Kidney (tissue), 14 donors: ENCODE measurements around the gene BACE1. TPM values are rescaled to one million over a fixed set of nuclear protein-coding genes. Genes with fewer than 3 reads are reported as not detected.

Source experiments
- DNase-seq, 5 donors: peaks; one replicate each; pipeline ENCODE4 v3.0.0-alpha.2; 2013 to 2020
- FAIRE-seq: peaks from 2 replicates; lab custom pipeline; 2012; peaks lifted over from hg19 to GRCh38; lab: Jason Lieb, UNC
- H3K27ac ChIP-seq, 2 donors: one replicate each; pipeline ENCODE4 v1.7.0; 2013; ENCODE audit warnings: low read depth in 2 of 2, low read length in 2 of 2, inconsistent platforms in 1 of 2
- H3K27me3 ChIP-seq: one replicate; pipeline ENCODE4 v1.7.1; 2013; ENCODE audit warnings: low read length, inconsistent platforms; ENCODE audit not compliant: control insufficient read depth, insufficient read depth
- H3K36me3 ChIP-seq, 3 donors: one replicate each; pipeline versions ENCODE4 v1.7.0 to v1.7.1; 2013; ENCODE audit warnings: low read length in 3 of 3, control low read depth in 1 of 3, inconsistent platforms in 1 of 3; ENCODE audit not compliant: insufficient read depth in 3 of 3, control insufficient read depth in 2 of 3
- H3K4me1 ChIP-seq, 3 donors: one replicate each; pipeline versions ENCODE4 v1.7.0 to v1.7.1; 2013; ENCODE audit warnings: low read length in 3 of 3, inconsistent platforms in 1 of 3, low read depth in 1 of 3; ENCODE audit not compliant: control insufficient read depth in 2 of 3, insufficient read depth in 2 of 3
- H3K4me3 ChIP-seq, 3 donors: one replicate each; pipeline versions ENCODE4 v1.7.0 to v1.8.1; 2013; ENCODE audit warnings: low read length in 3 of 3, control low read depth in 1 of 3, inconsistent platforms in 1 of 3
- H3K9ac ChIP-seq, 3 donors: one replicate each; pipeline versions ENCODE4 v1.7.0 to v1.7.1; 2013; ENCODE audit warnings: low read length in 3 of 3, control low read depth in 1 of 3, inconsistent platforms in 1 of 3
- H3K9me3 ChIP-seq, 3 donors: one replicate each; pipeline versions ENCODE4 v1.7.0 to v1.7.1; 2013; ENCODE audit warnings: low read length in 3 of 3, control low read depth in 1 of 3, inconsistent platforms in 1 of 3; ENCODE audit not compliant: control insufficient read depth in 2 of 3, insufficient read depth in 1 of 3
- CTCF ChIP-seq: IDR thresholded peaks from 3 replicates; pipeline ENCODE4 v1.5.1; 2012; ENCODE audit warnings: mild to moderate bottlenecking, moderate library complexity, borderline replicate concordance; ENCODE audit not compliant: insufficient read depth; ENCODE audit errors: extremely low read depth
- intact Hi-C: fragments of 100-400 bp; cut with DNase I; formaldehyde crosslinking; loops from one replicate; pipeline ENCODE4 v1.11.1; 2022
- polyA plus RNA-seq: library from polyadenylated mRNA; stranded (reverse); fragments of 350-450 nt; fragmentation: Illumina TruSeq; extraction: RNeasy Lipid Tissue Mini Kit (QIAGEN cat#74804); gene quantifications from one replicate; pipeline ENCODE4 v1.2.3, GENCODE V29; 2014; ENCODE audit warnings: low read depth, low replicate concordance; ENCODE audit not compliant: insufficient read depth
- total RNA-seq: library from RNA; stranded (reverse); fragmentation: NEBNext Ultra II Directional; extraction: Animal tissue kit (Norgen Biotek cat#: 25700); gene quantifications from one replicate; pipeline ENCODE4 v1.2.1, GENCODE V29; 2021
- donor health status: control.
- donor health status: control.
- donor health status: control.
- donor health status: control.
- donor health status: control.
- donor health status: DM: yes; HTN: yes; CAD: no.
- donor health status: Normal renal cell carcinoma (clear cell type).

Gene BACE1
- total and polyA plus RNA-seq, 2 donors from 2014 or later, result 11.7 to 24.5 TPM

DNA sequence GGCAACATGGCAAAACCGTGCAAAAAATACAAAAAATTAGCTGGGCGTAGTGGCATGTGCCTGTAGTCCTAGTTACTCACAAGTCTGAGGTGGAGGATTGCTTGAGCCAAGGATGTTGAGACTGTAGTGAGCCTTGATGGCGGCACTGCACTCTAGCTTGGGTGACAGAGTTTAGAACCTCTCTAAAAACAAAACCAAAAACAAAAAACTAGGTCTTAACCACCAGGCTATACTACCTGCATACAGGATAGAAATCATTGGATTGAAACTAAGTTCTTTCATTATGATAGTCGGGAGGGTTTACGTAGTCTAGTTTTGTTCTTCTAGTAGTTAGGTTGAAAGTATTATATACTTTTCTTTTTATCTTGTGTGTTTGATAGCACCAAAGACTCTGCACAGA lies 77.8 kb downstream of the BACE1 start:
- Histone ChIP-seq H3K9ac (no peak overlapping the region), H3K4me3 (no peak overlapping the region), H3K27ac (no peak overlapping the region), H3K27me3 (no peaks in the 10 kb centered on the region), H3K36me3 (peaks cover 0 to 16% (median 10%) of the 10 kb centered on the region in 3 donors), H3K4me1 (peaks cover 0 to 11% (median 4%) of the 10 kb centered on the region in 3 donors), H3K9me3 (no peaks in the 10 kb centered on the region)
- intact Hi-C loops, result no loop called here
- no peak for DNase-seq
- no peak for FAIRE-seq
- no peak for TF ChIP-seq CTCF

Other genes with a start within 250 kb of the BACE1 start
- gene SIK3, start 217.8 kb downstream of the BACE1 start, total RNA-seq, result 50.7 TPM
- gene SIK3, start 217.8 kb downstream of the BACE1 start, polyA plus RNA-seq, result 12.3 TPM
- gene PAFAH1B2, start 172.0 kb downstream of the BACE1 start, total RNA-seq, result 90.2 TPM
- 29.4 TPM for gene PAFAH1B2, start 172.0 kb downstream of the BACE1 start, polyA plus RNA-seq
- 37.4 TPM for gene SIDT2, start 137.5 kb downstream of the BACE1 start, total RNA-seq
- 16.4 TPM for gene SIDT2, start 137.5 kb downstream of the BACE1 start, polyA plus RNA-seq
- gene TAGLN, start 116.9 kb downstream of the BACE1 start, total RNA-seq, result 846 TPM
- gene TAGLN, start 116.9 kb downstream of the BACE1 start, polyA plus RNA-seq, result 776 TPM
- gene PCSK7, start 84.2 kb downstream of the BACE1 start, total RNA-seq, result 70.2 TPM
- gene PCSK7, start 84.2 kb downstream of the BACE1 start, polyA plus RNA-seq, result 14.5 TPM
- gene RNF214, start 83.6 kb downstream of the BACE1 start, total RNA-seq, result 24.7 TPM
- 8.5 TPM for gene RNF214, start 83.6 kb downstream of the BACE1 start, polyA plus RNA-seq
- gene BACE1-AS, start 24.9 kb downstream of the BACE1 start, total RNA-seq, result 8.9 TPM
- gene BACE1-AS, start 24.9 kb downstream of the BACE1 start, polyA plus RNA-seq, result 8.0 TPM
- gene CEP164, start 11.6 kb upstream of the BACE1 start, total RNA-seq, result 30.7 TPM
- gene CEP164, start 11.6 kb upstream of the BACE1 start, polyA plus RNA-seq, result 7.9 TPM